GM12865 (cell line): ENCODE data around the gene PGLYRP3.

Experiments used
- DNase-seq: peaks from one replicate; pipeline ENCODE4 v3.0.0; 2010; ENCODE audit warnings: low read depth
- H3K4me3 ChIP-seq: 2 replicates; pipeline ENCODE4 v1.5.1; 2011; ENCODE audit warnings: mild to moderate bottlenecking, low read depth, low read length, control low read depth
- TF ChIP-seq, protein P1 (sequence below): IDR thresholded peaks from 2 replicates; pipeline ENCODE4 v1.5.1; 2011; ENCODE audit warnings: low read length, control low read depth, low read depth, inconsistent platforms; ENCODE audit not compliant: insufficient read depth; ENCODE audit errors: missing control alignments

PGLYRP3 gene

DNA sequence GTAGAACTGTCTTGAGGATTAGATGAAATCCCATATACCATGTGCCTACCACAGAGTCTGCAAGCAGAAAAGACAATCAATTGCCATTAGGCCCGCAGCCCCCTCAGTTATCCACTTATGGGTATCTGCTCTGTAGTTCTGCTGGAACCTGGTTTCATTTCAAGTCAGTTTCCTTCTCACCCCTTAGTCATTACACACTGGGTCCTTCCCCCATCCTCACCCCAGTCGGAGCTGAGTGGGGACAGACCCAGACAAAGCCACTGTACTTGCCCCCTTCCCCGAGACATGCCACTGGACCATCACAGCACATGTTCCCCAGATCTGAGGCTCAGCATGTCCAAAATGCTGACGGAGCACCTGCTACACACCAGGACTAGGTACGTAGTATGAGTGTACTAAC is 21.2 kb downstream of the PGLYRP3 start:
- no peak overlapping the region for H3K4me3 ChIP-seq
- peak; percentile 43 for DNase-seq
- TF ChIP-seq, protein P1, sequence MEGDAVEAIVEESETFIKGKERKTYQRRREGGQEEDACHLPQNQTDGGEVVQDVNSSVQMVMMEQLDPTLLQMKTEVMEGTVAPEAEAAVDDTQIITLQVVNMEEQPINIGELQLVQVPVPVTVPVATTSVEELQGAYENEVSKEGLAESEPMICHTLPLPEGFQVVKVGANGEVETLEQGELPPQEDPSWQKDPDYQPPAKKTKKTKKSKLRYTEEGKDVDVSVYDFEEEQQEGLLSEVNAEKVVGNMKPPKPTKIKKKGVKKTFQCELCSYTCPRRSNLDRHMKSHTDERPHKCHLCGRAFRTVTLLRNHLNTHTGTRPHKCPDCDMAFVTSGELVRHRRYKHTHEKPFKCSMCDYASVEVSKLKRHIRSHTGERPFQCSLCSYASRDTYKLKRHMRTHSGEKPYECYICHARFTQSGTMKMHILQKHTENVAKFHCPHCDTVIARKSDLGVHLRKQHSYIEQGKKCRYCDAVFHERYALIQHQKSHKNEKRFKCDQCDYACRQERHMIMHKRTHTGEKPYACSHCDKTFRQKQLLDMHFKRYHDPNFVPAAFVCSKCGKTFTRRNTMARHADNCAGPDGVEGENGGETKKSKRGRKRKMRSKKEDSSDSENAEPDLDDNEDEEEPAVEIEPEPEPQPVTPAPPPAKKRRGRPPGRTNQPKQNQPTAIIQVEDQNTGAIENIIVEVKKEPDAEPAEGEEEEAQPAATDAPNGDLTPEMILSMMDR = no peak

DNA sequence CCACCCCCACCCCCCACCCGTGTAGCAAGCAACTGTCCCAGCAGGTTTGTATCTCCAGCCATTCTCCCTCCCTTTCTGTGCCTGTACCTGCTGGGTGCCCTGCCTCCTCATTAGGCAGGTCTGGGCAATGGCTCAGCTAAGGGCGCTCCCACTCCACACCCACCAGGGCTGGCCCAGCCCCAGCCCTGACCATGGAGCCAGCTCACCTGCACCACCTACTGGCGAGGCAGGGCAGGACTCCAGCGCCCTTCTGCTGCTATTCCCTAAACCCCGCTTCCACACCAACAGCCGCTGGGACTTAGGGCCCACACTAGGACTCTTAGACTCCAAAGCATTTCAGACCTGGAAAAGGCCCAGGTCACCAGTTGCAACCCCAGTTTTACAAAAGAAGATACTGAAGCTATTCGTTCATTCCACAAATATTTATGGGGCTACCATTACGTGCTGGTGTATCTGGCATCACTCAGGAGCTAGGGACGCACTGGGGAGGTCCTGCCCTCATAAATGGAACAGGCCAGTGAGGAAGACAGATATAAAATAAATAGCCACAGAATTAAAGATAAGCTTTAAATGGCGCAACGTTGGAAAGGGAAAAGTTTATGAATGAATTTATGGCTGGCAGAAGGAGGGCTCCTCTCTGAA is 24.0 kb downstream of the PGLYRP3 start:
- TF ChIP-seq, protein P1 = peak; percentile 77
- no peak overlapping the region for H3K4me3 ChIP-seq
- peak; percentile 23 for DNase-seq

DNA sequence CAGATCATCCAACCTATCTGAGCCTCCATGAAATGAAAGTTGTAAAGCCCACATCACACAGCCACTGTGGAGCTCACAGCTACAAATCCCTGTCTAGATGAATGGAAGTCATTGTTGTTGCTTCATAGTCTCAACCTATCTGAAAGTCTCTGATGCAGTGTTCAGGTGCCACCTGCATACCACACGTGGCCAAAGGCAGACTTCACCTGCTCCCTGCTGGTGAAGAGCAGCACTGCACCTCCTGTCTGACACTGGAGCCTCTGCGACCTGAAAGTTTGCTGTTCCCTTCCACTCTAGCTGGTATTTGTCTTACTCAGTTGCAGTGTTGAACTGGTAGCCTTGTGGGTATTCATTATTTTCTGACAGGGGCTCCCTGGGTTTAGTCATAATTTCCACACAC is 34.9 kb downstream of the PGLYRP3 start:
- TF ChIP-seq, protein P1 = peak; percentile 86
- DNase-seq = peak; percentile 70
- H3K4me3 ChIP-seq = no peak overlapping the region

DNA sequence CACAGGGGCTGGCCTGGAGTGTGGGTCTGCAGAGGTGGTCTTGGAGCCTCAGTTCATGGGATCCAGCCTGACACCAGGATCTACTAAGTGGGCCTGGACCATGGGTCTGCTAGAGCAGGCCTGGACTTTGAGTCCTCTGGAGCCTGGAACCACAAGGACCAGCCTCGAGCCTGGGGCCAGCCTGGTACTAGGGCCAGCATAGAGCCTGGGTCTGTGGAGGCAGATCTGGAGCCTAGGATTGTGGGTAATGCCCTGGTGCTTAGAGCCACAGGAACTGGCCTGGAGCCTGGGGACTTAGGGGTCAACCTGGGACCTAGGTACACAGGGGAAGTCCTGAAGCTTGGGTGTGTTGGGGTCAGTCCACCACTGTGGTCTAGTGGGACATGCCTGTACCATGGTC is 40.6 kb downstream of the PGLYRP3 start:
- DNase-seq = no peak
- TF ChIP-seq, protein P1 = no peak

DNA sequence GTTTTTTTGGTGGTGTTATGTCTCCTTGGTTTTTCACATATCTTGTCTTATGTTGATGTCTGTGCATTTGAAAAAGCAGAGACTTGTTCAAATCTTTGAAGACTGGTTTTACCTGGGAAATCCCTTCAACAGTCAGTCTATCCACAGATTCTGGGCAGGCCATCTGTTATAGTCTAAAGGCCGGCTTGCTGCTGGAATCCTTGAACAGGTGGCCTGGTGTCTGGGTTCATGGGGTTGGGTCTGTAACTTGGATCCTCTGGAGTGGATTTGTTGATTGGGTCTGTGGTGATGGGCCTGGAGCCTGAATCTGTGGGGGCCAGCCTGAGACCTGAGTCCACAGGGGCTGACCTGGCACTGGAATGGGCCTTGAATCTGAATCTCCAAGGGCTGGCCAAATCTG is 41.0 kb downstream of the PGLYRP3 start:
- H3K4me3 ChIP-seq = no peak overlapping the region
- DNase-seq = no peak

More for the DNA sequence above, 40.6 kb downstream of the PGLYRP3 start:
- no peak overlapping the region for H3K4me3 ChIP-seq

DNA sequence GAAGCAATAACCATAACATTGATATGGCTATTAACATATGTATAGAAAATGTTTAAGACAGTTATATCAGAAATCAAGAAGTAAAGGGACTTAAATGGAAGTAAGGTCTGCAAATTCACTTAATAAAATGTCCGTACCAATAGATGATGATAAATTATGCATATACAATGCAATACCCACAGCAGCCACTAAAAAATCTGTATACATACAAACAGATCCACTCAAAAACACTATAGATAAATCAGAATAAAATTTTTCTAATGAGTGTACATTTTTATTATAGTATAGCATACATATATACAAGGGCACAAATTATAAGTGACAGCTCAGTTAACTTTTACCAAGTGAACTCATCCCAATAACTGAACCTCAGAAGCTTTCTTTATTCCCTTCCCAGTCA is 47.3 kb downstream of the PGLYRP3 start:
- no peak for DNase-seq
- TF ChIP-seq, protein P1 = no peak
- no peak overlapping the region for H3K4me3 ChIP-seq

More for the DNA sequence above, 41.0 kb downstream of the PGLYRP3 start:
- TF ChIP-seq, protein P1 = no peak
